RPMI8226 (cell line): ENCODE measurements around the gene METTL13.

Source experiments
- DNase-seq: peaks from one replicate; pipeline ENCODE4 v3.0.0-alpha.2; 2015

METTL13 gene, protein sequence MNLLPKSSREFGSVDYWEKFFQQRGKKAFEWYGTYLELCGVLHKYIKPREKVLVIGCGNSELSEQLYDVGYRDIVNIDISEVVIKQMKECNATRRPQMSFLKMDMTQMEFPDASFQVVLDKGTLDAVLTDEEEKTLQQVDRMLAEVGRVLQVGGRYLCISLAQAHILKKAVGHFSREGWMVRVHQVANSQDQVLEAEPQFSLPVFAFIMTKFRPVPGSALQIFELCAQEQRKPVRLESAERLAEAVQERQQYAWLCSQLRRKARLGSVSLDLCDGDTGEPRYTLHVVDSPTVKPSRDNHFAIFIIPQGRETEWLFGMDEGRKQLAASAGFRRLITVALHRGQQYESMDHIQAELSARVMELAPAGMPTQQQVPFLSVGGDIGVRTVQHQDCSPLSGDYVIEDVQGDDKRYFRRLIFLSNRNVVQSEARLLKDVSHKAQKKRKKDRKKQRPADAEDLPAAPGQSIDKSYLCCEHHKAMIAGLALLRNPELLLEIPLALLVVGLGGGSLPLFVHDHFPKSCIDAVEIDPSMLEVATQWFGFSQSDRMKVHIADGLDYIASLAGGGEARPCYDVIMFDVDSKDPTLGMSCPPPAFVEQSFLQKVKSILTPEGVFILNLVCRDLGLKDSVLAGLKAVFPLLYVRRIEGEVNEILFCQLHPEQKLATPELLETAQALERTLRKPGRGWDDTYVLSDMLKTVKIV

DNA sequence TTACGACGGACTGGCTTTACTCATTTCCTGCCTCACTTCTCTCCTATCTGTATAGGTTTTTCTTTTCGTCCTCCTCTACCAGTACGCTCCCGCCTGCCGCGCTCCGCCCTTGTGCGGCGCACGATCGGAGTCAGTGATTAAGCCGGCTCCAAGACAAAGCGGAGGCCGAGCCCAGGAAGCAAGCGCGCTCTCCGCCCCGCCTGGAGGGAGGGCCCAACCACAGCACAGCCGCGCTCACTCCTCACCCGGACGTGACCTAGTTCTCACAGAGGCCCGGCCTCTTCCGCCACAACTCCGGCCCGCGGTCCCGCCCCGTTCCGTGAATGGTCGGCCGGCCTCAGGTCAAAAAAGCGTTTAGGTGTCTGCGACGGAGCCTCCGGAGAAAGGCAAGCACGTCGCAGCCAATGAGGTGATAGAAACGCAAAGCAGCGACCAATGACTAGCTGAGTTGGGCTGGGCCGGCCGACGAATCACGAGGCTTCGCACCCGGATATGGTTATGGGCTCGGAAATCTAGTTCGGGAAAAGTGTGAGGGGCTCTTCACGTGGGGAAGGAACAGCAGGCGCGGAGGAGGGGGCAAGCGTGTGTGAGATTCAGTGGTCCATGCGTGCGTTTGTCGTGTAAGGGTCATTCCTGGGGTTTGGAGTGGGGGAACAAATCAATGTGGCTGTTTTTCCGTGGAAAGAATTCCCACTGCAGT lies at the start of gene METTL13:
Gene METTL13 (plus strand): TSS at position 485 of the 700 bp plus-strand sequence. CDS start 308 bp downstream, outside the sequence.
- peak; percentile 99 for DNase-seq

DNA sequence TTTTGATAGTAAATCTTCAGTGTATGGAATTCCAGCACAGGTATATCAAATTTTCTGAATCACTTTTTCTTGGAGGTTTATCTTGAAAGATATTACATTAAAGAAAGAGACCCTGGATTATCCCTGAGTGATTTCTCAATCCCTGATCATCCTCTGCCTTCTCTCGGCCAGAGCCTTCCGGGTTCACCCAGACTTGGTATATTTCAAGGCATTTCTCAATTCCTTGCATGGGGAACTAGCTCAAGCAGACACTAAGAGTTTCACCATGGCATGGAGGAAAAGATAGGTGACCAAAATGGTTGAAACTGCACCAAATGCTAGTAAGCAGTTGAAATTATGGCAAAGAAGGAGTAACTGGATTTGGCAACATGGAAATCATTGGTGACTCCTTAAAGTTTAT lies 45.3 kb upstream of the METTL13 start:
- DNase-seq = no peak

DNA sequence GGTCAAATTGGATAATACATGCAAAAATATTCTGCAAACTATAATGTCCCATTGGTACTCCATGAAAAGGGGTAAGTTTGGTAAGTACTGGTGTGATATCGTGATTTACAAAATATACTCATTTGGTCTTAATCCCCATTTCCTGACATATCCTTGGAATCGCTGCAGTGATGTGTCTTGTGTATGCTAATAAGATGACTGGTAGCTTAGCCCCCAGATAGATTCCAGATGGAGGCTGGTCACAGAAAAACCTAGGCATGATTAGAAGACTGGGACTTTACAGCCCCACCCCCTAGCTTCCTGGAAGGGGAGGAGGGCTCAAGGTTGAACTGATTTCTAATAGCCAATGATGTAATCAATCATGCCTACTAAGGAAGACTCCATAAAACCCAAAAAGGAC lies 42.5 kb upstream of the METTL13 start:
- no peak for DNase-seq

DNA sequence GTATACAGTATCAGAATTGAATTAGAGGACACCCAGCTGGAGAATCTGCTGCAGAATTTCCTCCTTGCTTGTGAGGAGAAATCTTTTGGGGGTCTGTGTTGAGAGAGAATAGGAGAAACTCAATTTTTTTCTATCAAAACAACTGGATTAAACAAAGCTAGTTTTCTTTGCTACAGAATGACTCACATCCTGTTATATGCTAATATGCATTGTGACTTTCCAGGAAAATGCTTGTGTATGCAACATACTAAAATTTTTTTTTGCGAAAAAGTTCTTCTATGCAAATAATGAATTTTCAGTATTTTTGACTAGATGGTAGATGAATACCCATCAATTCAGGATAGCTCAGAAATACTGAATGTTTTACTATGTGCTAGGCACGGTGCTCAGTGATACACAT lies 41.8 kb upstream of the METTL13 start:
- DNase-seq = no peak

DNA sequence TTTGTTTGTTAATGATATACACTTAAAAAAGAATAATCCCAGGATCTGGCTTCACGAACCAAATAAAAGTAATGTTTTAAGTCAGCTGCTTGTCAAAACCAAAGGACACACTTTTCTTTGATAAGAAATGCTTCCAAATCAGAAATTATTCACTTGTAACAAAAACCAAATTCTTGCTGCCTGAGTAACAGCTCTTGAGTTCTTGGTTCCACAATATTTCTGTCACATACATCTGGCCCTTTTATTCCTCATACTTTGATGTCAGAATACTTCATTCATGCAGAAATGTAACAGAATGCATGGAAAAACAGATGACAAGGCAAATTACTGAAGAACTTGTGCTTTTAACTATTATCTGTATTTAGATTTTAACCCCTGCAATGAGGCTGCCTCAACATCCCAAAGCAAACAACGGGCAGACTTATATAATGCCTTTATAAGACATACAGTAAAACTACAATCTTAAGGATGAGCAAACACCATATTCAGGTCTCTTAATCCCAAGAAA lies 41.0 kb upstream of the METTL13 start:
- no peak for DNase-seq

DNA sequence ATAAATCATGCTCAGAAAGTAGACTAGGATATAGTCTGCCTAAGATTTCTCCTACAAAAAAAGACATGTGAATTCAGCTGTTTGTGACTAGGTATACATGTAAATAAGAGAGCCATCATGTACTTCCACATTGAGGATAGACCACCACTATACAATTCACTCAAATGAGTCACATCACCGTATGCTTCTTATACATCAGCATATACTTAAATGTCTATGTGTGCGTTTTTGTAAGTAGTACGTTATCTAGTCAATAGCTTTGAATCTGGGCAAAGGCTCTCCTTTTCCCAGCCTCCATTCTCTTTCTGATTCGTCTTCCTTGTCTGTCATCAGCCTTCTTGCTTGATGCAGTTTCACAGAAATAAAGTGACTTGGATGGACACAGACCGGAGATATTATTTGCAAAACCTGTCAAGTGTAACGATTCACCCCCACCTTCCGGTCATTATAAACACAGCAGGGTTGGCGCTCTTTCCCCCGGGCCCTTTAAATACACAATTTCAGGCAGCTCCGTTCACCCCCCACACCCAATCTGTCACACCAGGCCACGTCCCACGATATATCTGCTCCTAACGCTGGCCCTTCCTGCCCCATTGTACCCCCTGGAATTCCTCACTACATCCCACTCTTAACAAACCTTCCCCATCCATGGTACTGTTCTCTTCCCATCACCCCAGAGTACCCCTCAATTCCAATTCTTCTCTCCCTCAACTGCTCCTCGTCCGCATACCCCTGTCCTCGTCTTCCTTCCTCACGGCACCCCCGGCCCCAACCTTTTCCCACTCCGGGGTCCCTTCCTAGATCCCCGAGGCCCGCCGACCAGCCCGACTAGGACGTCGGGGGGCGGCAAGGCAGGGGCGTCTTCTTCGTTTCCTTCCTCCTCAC lies 40.2 kb upstream of the METTL13 start:
- peak; percentile 72 for DNase-seq

DNA sequence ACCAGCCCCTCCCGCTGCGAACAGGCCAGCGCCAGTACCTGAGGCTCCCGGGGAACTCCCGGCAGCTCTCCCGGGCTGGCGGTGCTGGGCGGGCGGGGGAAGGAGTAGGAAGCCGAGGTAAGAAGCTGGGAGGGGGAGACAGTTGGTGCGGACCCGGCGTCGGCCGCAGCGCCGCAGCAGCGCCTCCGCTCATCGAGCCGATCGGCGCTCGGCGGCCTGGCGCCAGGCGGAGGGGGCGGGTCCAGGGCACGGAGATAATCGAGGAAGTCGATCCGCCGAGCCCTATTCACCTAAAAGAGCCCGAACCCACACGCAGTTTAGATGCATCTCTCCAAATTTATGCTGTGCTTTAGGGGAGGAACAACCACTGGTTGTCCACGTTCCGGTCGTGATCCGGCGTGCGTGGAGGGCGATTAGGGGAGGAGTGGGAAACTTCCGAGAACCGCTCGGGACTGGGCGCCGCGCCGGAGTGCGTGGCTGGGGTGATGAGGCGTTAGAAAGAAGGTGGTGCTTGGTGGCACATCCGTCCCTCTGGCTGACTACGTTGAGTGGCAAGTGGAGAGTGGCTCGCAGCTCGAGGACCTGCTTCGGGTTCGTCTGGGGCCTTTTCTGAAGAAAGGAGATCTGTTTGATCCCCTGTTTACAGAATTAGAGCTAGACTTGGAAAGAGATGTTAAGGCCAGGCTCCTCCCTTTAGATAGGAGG lies 39.4 kb upstream of the METTL13 start, which contains the start of gene VAMP4:
Gene VAMP4 (minus strand): TSS at position 194 of the 705 bp plus-strand sequence. CDS start 3,651 bp downstream, outside the sequence.
- peak; percentile 94 for DNase-seq

DNA sequence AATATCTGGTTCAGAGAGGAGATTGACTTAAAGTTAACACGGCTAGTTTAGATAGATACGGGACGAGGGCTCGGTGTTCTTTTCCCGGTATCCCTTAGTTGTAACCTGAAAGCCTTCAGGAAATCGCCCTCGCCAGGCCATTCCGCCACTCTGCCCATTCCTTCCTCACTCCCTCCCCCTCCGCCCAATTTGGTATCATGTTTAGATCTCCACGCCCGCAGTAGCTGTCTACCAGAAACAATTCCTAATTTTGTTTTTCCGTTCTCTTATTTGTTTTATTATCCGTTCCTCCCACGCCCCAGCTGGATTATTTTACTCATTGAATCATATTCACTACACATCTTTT lies 38.9 kb upstream of the METTL13 start:
- peak; percentile 30 for DNase-seq

DNA sequence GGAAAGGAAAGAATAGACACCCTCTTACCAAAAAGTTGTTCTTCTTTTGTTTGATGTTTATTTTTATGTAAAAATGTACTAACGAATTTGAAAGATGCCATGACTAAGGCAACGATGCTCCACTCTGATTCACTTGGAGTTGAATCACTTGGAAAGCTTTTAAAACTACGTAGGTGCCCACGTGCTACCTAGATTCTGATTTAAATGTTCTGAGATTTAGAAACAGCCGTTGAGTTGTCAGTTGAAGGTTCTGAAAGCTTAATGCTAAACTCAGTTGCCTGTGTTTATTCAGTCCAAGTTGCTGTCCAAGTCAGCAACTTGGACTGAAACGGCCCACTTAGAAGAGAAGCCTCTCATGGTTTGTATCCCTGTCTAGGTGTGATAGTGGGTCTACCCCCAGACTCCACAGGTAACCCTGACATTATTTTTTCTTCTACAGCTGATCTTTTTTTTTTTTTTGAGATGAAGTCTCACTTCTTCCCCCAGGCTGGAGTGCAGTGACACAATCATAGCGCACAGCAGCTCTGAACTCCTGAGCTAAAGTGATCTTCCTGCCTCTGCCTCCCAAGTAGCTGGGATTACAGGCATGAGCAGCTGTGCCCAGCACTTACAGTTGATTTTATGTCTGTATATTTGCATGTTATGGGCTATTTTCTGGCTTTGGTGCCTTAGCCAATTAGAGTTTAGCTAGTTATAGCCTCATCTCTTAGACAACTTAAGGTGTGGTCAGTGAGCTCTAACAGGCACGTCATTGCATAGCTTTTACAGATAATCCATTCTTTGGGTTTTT lies 38.2 kb upstream of the METTL13 start:
- DNase-seq = no peak

DNA sequence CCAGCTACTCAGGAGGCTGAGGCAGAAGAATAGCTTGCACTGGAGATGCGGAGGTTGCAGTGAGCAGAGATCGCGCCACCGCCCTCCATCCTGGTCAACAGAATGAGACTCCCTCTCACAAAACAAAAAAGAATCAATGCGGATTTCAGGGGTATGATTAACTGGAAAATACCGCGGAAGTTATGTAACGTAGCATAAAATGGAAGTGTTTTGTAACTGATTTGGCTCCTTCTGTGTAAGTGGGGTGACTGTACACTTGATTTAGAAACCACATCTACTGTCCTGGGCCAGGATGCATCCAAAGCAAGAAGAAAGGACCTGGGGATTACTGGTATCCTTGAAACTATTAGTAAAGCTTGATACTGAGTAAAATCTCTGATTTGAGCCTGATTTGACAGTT lies 36.5 kb upstream of the METTL13 start:
- DNase-seq = no peak

DNA sequence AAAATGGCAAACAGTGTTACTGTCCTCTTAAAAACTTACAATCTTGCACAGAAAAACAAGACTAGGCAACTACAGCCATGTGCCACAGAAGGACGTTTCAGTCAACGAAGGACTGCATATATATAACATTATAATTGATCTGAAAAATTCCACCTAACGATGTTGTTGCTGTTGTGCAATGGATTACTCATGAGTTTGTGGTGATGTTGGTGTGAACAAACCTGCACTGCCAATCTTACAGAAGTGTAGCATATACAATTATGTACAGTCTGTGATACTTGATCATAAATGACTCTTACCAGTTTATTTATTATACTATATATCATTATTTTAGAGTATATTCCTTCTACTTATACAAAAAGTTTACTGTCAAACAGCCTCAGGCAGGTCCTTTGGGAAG lies 32.8 kb upstream of the METTL13 start:
- DNase-seq = no peak

DNA sequence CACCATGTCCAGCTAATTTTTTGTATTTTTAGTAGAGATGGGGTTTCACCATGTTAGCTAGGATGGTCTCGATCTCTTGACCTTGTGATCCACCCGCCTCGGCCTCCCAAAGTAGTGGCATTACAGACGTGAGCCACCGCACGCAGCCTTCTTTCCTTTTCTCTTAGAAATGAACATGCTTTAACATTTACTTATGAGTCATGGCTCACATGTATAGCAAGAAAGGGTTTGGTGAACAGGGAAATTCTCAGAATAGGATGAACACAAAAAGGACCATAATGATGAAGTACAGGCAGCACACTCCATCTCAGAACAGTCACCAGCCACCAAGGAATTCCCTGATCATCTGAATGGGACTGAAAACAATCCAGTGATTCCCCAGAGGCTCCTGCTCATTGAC lies 30.2 kb upstream of the METTL13 start:
- no peak for DNase-seq

DNA sequence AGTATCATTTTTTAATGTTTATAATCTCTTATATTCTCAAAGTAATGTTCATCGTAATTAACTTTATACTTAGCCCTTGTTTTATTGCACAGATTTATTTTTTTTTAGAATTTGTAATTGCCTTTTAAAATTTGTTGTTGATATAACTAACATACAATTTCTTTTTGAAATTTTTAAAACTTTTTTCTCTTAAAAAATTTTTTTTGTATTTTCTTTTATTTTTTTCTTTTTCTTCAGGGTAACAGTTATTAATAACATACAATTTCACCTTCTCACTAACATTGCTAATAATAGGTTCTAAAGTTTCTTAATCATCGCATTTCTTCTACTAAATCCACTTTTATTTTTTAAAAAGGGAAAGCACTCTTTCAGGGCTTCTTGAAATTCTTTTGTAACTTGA lies 28.3 kb upstream of the METTL13 start:
- DNase-seq = no peak

DNA sequence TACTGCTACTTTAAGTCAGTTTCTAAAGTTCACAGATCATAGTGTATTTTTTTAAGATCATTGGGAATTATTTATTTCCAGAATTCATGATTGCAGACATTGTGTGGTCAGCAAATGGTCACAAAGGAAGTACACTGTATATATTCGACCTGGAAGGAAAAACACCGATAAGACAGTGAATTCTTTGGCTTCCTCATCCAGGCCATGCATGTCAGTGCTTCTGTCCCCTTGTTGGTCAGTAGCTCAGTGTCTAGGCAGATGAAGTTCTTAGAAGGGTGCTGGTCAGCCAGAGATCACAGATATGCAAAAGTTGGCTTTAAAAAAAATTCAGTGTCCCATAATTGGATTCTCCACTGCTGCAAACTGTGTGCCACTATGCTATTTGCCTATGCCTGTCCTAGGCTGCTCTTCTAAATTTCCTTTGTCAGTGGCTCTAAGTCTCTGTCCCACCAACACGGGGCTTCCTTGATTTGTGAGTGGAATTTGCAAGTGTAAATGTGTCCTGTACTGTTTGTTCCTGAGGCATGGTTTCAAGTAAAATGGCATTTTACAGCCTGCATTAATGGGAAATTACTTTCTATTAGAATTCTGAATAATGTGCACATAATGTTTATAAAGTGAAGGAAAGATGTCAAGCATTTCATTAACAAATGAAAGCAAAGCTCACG lies 27.6 kb upstream of the METTL13 start:
- DNase-seq = no peak

DNA sequence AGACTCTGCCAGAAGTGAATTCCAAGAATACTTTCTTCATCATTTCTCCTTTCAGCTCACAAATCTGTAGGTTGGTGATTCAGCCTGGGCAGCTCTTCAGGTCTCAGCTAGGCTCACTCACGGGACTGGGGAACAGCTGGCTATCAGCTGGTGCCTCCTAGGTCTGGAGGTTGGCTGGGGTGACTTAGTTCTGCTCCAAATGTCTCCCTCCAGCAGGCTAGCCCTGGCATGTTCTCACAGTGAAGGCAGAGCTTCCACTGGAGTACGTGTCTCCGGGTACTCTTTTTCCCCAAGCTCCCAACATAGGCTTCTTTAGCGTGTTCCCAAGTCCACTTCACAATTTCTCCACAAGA lies 27.1 kb upstream of the METTL13 start:
- no peak for DNase-seq

DNA sequence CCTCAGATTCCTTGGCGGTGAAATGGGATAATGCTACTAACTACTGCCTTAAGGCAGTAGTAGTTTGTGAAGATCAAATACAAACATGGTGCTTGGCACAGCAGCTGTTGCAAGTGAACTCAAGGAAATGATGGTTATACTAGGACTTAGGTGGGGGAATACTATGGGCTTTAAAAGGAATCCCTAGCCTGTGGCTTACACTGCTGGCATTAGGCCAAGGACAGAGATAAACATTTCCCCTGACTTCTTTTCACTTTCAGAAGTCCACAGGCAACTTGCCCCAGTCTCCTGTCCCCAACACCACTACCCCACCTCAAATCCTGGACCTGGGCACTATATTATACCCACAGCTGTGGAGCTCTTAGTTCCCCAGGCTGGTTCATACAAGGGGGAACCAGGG lies 26.5 kb upstream of the METTL13 start:
- no peak for DNase-seq

DNA sequence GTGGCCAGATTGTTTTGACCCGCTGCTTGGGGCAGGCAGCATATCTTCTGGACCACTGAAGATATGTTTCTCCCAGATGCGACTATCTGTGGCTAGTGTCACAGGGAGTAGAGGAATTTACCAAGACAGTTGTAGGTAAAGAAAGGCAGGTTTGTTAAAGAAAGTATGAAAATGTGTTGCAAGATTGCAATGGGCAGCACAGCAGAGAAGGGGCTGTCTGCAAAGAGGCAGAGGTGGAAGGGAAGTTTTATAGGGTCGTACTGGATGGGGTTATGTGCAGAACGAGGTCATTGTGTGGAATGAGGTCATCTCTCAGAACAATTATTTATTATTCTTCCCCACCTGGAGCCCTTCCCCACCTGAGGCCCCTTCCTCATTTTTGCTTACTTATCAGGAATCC lies 24.6 kb upstream of the METTL13 start:
- no peak for DNase-seq

DNA sequence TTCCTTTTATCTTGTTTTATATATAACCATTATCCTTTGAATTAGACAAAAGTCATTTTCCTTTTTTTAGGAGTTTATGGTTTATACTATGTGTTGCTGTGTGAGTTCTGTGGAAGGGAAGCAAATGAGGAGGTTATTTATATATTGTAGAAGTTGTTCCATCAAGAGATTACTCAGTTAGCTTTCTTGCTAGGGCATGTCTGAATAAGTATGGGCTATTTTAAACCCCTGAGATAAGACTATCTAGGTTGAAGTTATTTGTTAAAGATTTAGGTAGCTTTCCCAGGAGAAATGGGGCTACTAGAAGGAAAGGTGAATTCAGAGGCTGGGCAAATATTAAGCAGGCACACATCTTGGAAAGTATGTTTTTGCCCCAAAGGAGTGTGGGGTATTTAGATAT lies 23.4 kb upstream of the METTL13 start:
- no peak for DNase-seq

DNA sequence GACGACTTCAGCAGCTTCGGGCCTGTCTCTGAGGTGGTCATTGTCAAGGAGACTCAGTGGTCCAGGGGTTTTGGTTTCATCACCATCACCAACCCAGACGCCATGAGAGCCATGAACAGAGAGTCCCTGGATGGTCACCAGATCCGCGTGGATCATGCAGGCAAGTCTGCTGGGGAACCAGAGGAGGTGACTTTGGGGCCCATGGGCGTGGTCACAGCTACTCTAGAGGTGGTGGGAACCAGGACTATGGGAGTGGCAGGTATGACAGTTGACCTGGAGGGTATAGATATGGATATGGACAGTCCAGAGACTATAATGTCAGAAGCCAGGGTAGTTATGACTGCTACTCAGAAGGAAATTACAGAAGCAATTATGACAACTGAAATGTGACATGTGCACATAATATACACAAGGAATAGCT lies 19.3 kb upstream of the METTL13 start:
- DNase-seq = no peak

DNA sequence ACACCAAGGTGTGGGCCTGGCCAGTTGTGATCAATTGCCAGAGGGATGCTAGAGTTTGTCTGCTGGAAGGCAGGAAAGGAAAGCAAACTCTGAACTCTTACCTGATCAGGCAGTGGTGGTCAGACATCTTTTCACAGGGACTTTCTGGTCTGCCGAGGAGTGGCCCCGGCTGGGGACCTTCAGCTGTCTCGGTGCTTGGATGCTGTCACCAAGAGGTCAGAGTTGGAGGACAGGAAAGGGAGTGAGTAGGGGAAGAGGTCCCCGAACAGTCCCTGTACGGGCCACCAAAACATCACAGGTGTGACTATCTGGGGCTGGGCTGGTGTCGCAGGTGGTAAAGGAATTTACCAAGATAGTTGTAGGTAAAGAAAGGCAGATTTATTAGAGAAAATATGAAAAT lies 17.7 kb upstream of the METTL13 start:
- DNase-seq = no peak

DNA sequence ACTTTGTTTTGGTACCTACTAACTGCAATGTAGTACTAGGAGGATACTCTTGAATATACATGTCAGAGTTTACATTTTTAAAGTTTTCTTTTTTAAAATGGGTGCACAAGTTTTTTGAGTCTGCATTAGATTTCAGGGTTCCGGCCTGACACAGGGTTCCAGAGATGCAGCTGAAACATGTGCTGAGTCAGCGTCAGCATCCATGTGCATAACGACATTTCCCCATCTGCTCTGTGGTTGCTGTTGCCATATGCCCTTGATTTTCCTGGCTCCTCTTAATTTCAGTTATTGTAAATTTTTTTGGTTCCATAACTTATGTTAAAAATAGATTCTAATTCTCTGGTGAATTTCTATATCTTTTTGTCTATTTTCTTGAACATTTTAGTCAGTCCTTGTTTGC lies 12.3 kb upstream of the METTL13 start:
- DNase-seq = no peak
